GM19099 (cell line): ENCODE data around the gene PRSS22.

Experiments
- POLR2A ChIP-seq: IDR thresholded peaks from 3 replicates; pipeline ENCODE4 v1.6.1; 2011; ENCODE audit warnings: low read depth; ENCODE audit not compliant: insufficient read length; ENCODE audit errors: extremely low read depth

PRSS22 gene

GRCh38 chr16:2882650-2883457, 24.9 kb upstream of the PRSS22 start, which contains the start of gene FLYWCH2:
FLYWCH2 (plus strand) TSS chr16:2883215; CDS start chr16:2896450, 13,235 bp downstream.
- TF ChIP-seq POLR2A: peak; percentile 86

- TF ChIP-seq POLR2A: no peak
Observed at GRCh38 chr16:2881783-2882649, 24.0 kb upstream of the PRSS22 start.

GRCh38 chr16:2879854-2880508, 22.0 kb upstream of the PRSS22 start:
- TF ChIP-seq POLR2A: no peak

- TF ChIP-seq POLR2A: no peak
Observed at GRCh38 chr16:2874912-2875362, 17.0 kb upstream of the PRSS22 start.

GRCh38 chr16:2874032-2874911, 16.3 kb upstream of the PRSS22 start:
- no peak for TF ChIP-seq POLR2A

- TF ChIP-seq POLR2A: no peak
Observed at GRCh38 chr16:2871926-2872325, 14.0 kb upstream of the PRSS22 start.

- peak; percentile 96 for TF ChIP-seq POLR2A
Observed at GRCh38 chr16:2867987-2868789, 10.2 kb upstream of the PRSS22 start.

GRCh38 chr16:2867661-2867986, 9.7 kb upstream of the PRSS22 start:
- TF ChIP-seq POLR2A: no peak

GRCh38 chr16:2866431-2866830, 8.5 kb upstream of the PRSS22 start:
- TF ChIP-seq POLR2A: no peak

- TF ChIP-seq POLR2A: no peak
Observed at GRCh38 chr16:2865651-2866050, 7.7 kb upstream of the PRSS22 start.

GRCh38 chr16:2860826-2861567, 3.0 kb upstream of the PRSS22 start:
- no peak for TF ChIP-seq POLR2A

- TF ChIP-seq POLR2A: no peak
Observed at GRCh38 chr16:2859686-2860265, 1.8 kb upstream of the PRSS22 start.

- no peak for TF ChIP-seq POLR2A
Observed at GRCh38 chr16:2858245-2859025, 465 bp upstream of the PRSS22 start.
